GM13977 (cell line): Measurements from ENCODE around the gene SLIT3.

Source experiments
- DNase-seq: peaks from one replicate; pipeline ENCODE4 v3.0.0; 2012; ENCODE audit warnings: low spot score
- CTCF ChIP-seq: IDR thresholded peaks from 2 replicates; pipeline ENCODE4 v1.5.1; 2012; ENCODE audit warnings: mild to moderate bottlenecking, control low read depth; ENCODE audit not compliant: insufficient read depth; ENCODE audit errors: extremely low read depth, missing control alignments
- in situ Hi-C: fragments of 300-500 bp; cut with MboI; formaldehyde crosslinking; loops from one replicate; pipeline ENCODE4 v1.12.0; 2022; ENCODE audit warnings: low sequenced_read_pairs, low pct_unique_long_range_greater_than_20kb, mixed read lengths, inconsistent platforms; ENCODE audit not compliant: unreplicated experiment

Gene SLIT3

DNA sequence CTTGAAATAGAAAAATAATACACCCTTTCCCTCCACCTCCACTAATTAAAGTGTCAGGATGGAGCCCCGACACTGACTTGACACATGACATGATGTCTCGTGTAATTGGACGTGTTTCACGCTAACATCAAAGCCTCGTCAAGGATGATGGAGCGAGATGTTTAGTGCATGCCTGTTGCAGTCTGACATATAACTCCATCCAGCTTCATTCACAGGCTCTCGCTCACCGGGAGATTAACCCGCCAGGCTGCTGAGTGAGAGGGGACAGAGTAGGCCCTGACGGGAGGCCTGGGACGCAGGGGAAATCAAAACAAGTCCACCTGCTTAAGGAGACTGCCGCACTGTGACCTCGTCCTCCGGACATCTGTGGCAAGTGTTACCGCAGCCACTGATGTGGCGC, 263.5 kb downstream of the SLIT3 start:
- no peak for TF ChIP-seq CTCF
- in situ Hi-C loops: no loop called here
- DNase-seq: no peak

DNA sequence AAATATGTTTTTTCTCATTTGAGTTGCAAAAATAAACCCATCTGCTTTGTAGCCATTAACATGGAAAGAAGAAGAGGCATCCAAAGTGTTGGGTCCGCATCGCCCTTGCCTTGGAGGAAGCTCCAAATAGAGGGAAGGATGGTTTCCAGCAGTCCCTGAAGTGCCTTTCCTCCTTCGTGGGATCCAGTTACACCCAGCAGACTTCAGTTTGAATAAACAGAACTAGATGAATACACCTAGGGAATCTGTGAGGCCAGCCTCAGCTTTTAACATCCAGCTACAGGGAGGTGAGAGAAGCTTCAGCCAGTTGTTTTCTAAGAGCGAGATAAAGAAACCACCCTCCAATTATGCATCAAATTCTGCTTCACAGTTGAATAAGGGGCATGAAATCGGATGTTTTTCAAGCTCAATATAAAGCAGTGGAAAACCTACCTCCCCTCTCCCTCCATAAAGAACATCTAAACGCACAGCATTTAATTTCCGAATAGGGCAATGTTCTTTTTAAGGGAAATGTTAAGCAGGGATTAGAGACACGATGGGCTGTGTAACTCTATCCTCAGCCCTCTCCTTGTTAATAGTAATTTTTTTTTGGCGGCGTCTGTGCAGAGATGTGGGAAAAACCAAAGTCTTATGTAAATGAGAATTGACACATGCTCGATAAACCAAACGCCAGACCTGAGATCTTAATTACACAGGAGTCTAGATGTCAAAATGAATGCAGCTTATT, 264.7 kb downstream of the SLIT3 start:
- TF ChIP-seq CTCF: no peak
- in situ Hi-C loops: no loop called here
- DNase-seq: no peak

- no peak for TF ChIP-seq CTCF
- no peak for DNase-seq
- in situ Hi-C loops: no loop called here
Measured at GRCh38 chr5:169029661-169030274, 271.2 kb downstream of the SLIT3 start.

DNA sequence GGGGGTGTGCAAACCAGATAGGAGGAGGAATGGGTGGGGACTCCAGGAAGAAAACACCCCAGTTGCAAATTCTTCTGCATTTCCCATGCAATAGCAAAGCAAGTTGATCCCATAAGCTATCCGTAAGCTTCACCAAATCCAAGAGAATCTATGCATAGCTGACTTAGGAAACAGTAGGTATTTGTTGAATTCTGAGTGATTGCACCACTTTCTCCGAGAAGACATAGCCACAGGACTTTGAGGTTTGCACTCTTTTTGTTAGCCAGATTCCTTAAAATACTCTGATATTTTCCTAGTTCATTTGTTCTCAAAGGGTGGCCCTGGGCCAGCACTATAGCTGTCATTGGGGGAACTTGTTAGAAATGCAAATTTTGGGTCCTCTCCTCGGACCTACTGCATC, 271.9 kb downstream of the SLIT3 start:
- no peak for DNase-seq
- in situ Hi-C loops: no loop called here
- TF ChIP-seq CTCF: no peak

- TF ChIP-seq CTCF: no peak
- in situ Hi-C loops: no loop called here
- no peak for DNase-seq
Measured at GRCh38 chr5:169027501-169028061, 273.4 kb downstream of the SLIT3 start.

DNA sequence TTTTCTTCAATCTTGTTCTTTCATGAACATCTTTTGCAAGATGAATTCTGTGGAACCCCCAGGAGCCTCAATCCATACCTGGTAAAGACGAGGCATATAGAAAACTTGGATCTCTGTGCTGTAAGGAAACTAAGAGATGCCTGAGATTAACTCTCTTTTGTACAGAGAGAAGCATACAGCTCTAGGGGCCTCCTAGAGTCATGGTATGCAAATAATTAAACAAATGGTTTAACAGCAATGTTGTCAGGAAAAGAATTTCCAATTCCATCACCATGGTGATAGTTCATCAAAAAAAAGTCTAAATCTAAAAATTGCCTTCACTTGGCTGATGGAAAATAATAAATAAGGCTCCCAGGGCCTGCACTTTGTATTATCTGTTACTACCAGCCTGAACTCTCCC, 275.4 kb downstream of the SLIT3 start:
- DNase-seq: no peak
- in situ Hi-C loops: no loop called here
- no peak for TF ChIP-seq CTCF
